Activated CD4-positive, CD25-positive, alpha-beta regulatory T cell treated with anti-CD3 and anti-CD28 coated beads, Interleukin-2, amount 50 U/mL, for 72 hours (primary cell): ENCODE data around the gene KLHL35.
A peak's percentile ranks its signal among the peaks of the same experiment; 100 is the strongest.
"Not testable (repeated sequence)": the region's sequence is repeated elsewhere in the genome, so short reads cannot be mapped to it uniquely, and the experiment has no call there.

ENCODE experiments used
- DNase-seq: peaks from one replicate; pipeline ENCODE4 v3.0.0; 2021

KLHL35 gene

GRCh38 chr11:75387736-75388294, 45.2 kb downstream of the KLHL35 start:
- no peak for DNase-seq

- no peak for DNase-seq
Measured at GRCh38 chr11:75386942-75387630, 45.9 kb downstream of the KLHL35 start.

DNA sequence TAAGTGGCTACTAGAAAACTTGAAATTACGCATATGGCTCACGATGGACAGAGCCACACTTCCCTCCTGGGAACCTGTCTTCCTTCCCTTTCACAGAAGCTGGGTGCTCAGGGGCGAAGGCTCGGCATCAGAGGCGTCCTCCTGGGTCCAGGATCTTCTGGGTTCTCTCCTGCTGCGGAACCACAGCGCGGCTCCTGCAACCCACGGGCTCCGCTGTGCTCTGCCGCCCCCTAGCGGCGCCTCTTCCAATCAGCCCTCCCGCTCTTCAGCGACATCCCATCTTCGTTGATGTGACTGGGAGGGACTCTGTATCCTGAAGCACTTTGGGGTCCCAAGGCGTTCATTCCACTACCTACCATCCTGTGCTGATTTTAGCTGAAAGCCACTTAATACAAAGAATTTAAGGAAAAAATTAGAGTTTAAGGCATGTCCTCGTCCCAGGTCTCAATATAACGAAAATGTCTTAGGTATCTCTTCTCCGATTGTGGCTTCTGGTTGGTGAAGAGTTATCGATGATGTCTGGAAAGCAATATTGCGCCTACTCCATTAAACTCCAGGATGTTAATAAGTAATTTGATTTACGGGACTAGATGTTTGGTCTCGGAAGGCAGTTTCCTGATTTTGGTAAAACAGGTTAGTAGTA, 48.4 kb downstream of the KLHL35 start:
- peak; percentile 85 for DNase-seq

GRCh38 chr11:75383246-75383645, 49.8 kb downstream of the KLHL35 start:
- no peak for DNase-seq

- DNase-seq: no peak
Measured at GRCh38 chr11:75380716-75381420, 52.1 kb downstream of the KLHL35 start.

DNA sequence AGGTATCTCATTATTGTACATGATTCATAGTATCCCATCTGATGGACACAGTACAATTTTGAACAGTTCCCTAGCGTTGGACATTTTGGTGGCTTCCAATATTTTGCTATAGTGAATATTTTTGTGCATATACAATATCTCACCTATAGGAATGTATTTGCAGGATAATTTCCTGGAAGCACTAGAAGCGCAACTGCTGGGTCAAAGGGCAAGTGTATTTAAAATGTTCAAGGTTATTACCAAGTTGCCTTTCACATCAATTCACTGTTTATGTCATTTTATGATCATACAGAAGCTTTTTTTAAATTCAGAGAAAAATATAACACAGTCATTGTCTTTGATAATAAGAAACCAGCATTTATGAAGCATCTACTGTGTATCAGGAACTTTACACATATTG, 52.8 kb downstream of the KLHL35 start:
- DNase-seq: no peak

DNA sequence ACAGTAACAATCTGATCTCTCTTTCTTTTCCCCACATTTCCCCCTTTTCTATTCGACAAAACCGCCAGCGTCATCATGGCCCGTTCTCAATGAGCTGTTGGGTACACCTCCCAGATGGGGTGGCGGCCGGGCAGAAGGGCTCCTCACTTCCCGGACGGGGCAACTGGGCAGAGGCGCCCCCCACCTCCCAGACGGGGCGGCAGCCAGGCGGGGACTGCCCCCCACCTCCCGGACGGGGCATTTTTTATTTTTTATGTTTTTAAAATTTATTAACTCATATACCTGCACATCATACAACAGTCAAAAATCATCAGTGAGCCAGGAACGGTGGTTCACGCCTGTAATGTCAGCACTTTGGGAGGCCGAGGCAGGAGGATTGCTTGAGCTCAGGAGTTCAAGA, 54.2 kb downstream of the KLHL35 start:
- DNase-seq: not testable (repeated sequence)

GRCh38 chr11:75376175-75376574, 56.8 kb downstream of the KLHL35 start:
- DNase-seq: no peak

DNA sequence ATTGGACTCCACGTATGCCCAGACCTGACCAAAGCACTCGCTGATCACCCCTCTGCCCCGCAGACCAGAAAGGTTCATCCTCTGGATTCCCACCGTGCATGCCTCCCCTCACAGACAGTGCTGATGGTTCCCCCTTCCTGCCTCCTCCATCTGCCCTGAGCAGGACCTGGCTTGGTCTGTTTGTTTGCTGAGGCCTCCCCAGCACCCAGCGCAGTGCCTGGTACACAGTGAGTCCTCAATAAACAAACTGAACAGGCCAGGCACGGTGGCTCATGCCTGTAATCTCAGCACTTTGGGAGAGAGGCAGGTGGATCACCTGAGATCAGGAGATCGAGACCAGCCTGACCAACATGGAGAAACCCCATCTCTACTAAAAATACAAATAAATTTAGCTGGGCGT, 57.4 kb downstream of the KLHL35 start:
- DNase-seq: no peak

DNA sequence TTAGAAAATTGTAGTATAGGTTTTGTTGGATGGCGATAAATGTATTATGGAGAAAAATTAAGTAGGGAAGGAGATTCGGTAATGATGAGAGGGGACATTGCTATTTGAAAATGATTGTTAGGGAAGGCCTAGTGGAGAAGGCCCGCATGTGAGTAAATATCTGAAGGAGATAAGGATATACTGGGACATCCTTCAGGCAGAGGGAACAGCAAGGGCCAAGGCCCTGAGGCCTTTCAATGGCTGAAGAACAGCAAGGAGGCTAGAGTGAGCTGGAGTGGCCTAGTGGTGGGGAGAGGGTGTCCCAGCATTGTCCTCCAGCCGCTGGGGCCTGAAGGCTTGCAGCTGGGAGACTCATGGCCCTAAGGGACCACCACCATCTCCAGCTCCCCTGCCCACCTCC, 58.4 kb downstream of the KLHL35 start:
- DNase-seq: no peak

GRCh38 chr11:75373201-75373600, 59.8 kb downstream of the KLHL35 start:
- no peak for DNase-seq
